ENCODE results near the gene FANCD2.
"Not testable (repeated sequence)": the region's sequence is repeated elsewhere in the genome, so short reads cannot be mapped to it uniquely, and the experiment has no call there.

Gene FANCD2

DNA sequence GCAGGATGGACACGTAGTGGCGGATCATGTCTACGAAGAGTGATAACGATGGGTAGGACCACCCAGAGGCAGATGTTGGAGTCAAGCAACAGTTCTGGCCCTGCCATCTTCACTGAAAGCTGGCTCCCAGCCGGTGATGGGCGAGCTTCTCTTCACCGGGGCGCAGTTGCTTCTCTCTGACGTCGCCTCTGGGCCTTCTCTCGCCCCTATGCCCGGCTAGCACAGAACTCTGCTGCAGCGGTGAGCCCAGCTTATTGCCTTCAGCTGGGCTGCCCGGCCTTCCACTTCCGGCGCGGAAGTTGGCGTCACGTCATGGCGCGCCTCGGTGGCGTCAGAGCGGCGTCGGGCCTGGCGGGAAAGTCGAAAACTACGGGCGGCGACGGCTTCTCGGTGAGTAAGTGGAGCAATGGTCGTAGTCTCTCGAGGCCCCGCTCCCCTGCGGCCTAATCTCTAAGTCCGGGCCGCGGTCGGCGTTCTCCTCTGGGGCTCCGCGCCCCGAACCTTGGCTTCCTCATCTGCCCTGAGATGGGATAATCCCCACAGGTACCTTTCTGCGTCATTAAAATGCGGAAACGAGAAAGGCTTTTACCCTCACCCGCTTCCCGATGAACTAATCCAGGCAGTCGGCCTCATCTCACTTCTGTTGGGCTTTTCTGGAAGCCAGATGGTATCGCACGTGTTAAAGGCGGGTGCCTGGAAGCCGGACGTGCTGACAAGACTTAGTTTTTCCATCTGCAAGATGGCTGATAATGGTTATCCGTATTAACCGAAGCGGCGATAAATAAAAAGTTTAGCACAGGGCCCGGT lies at the start of gene FANCD2:
Gene FANCD2, plus strand, starts transcription at position 354 of the 807 bp plus-strand sequence. CDS start 2,221 bp downstream, outside the sequence.
- DNase-seq (ENCODE audit: low read depth) = peak; percentile 92

DNA sequence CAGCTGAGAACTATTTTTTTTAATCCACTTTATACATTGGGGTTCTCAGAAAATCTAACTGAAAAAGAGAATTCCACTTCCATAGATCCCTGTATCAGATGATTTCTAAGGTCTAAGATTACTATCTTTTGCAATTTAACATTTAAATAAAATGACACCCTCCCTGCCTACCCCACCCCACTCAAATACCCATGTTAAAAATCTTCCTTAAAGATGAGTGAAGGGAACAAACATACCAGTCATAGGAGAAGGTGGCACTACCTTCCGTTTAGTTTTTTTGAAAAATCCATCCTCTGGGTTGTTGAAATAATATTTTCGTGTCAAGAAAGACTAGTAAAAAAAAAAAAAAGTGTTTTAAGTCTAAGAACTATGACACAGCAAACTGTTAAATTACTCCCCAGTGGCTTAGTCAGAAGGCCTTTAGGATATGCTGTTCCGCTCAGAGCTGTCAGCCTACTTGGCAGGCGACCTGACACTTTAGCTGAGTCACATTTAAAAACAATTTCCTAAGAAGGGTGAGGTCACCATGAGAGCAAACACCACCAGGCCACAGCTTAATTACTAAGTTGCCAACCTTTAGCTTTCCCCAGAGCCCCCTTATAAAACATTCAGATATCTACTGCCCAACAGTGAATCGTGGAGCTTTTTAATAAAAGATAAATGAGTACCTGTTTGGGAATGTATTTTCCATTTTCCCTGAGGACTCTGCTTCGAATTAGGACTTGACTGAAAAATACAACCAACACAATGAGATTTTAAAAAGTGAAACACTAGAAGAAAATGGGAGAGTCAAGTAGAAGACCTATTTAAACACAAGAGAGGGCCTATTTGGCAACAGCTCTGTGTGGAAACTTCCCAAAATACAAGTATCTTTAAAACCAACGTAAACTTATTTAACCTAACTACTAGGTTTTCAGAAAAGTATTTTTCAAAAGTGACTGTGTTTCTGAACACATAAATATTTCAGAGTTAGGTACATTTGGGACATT lies 49.2 kb upstream of the FANCD2 start:
- no peak for DNase-seq (ENCODE audit: low read depth)

DNA sequence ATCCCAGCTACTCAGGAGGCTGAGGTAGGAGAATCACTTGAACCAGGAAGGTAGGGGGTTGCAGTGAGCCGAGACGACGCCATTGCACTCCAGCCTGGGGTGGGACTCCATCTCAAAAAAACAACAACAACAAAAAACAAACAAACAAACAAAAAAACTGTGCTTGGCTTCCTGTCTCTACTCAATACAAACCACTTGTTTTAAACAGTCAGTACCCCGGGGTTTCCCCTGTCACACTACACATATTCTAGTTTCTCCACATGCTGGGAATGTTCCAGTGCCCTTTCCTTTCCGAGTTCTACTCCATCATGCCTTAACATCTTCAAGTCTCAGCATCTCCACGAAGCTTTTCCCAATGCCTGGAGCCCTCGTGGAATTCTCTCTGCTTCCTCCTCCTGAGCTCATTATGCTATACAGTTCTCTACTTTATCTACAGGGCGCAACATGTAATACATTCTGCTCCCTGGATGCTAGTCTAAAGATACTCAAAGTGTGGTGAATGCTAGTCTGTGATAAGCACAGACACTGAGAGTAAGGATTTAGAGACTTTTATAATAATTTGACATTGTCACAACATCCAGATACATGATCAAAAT lies 47.4 kb upstream of the FANCD2 start:
- DNase-seq (ENCODE audit: low read depth) = no peak

DNA sequence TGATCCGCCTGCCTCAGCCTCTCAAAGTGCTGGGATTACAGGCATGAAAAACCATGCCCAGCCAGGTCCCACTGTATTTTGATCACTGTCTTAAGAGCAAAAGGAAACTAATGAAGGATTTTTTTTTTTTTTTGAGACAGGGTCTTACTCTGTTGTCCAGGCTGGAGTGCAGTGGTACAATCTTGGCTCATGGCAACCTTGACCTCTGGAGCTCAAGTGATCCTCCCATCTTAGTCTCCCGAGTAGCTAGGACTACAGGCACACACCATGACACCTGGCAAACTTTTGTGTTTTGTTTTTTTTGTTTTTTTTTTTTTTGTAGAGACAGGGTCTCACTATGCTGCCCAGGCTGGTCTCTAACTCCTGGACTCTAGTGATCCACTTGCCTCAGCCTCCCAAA lies 46.0 kb upstream of the FANCD2 start:
- DNase-seq (ENCODE audit: low read depth) = no peak

DNA sequence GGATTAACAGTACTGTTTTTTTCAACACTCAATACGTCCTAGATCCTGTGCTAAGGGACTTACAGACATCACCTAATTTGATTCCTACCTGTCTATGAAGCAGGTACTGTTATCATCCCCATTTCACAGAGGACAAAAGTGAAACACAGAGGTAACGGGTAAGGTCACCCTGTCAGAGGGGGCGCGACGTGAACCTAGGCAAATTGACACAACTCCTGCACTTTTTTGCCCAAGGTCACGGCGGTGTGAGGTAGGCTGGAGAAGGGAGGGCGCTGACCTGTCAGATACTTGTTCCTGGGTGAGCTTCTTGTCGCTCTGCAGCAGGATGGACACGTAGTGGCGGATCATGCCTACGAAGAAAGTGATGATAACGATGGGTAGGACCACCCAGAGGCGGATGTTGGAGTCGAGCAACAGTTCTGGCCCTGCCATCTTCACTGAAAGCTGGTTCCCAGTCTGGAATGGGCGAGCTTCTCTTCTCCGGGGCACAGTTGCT lies 40.0 kb upstream of the FANCD2 start:
- DNase-seq (ENCODE audit: low read depth) = no peak

- DNase-seq (ENCODE audit: low read depth) = no peak
Measured at GRCh38 chr3:9994086-9994844, 32.0 kb upstream of the FANCD2 start.

DNA sequence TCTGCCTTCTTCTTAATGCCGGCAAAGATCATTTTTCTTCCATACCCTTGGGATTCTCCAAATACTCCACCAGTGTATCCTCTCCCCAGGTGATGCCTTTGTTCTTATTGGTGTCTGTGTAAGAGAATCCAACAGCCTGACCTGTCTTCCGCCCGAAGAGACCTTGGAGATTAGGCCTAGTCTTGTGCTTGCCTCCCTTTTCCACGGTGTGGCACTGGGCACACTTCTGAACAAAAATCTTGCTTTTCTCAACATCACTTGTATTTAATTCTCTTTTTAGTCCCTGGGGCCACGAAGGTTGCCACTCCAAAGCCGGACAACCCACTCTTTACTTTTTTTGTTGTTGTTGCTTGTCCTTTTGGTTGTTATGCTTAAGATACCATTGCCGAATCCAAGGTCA lies 25.6 kb upstream of the FANCD2 start:
- no peak for DNase-seq (ENCODE audit: low read depth)

- no peak for DNase-seq (ENCODE audit: low read depth)
Measured at GRCh38 chr3:10002951-10003350, 23.3 kb upstream of the FANCD2 start.

DNA sequence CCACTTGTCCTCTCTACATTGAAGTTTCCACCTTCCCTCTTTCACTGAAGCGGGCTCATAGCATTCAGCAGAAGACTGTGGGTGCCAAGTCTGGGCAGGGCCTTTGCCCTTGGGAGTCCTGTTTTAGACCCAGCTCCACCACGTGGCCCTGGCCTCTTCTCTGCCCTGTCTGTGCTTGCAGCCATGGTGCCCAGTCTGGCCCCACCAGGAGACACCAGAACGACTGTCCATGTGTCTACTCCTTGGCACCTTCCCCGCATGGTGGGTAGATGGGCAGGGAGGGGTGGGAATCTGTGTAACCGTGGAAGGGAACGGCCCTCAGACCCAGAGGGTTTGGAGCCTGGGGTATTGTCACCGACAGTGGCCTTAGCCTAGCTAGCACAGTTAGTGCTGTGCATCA lies 21.7 kb upstream of the FANCD2 start:
- DNase-seq (ENCODE audit: low read depth) = no peak

DNA sequence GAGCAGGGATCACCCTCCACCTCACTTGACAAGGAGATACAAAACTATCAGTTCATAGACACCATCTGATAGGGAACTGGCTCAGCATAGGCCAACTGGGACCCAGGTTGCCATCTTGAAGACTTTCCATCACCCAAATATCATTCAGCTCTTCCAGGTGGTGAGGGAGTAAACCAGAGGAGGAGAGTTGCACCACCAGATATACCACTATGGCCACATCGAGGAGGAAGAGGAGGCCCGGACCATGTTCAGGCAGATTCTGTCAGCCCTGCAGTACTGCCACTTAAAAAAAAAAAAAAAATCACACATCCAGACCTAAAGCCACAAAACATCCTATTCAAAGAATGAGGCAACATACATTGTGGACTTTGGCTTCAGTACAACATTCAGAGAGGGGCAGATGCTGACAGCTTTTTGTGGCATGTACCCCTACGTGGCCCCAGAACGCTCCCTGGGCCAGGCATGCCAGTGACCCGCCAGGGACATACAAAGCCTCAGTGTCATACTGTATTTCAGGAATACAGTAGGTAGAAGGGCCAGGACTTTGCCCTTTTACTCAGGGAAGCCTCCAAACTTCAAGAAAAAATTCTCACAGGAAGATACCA lies 21.2 kb upstream of the FANCD2 start:
- no peak for DNase-seq (ENCODE audit: low read depth)

DNA sequence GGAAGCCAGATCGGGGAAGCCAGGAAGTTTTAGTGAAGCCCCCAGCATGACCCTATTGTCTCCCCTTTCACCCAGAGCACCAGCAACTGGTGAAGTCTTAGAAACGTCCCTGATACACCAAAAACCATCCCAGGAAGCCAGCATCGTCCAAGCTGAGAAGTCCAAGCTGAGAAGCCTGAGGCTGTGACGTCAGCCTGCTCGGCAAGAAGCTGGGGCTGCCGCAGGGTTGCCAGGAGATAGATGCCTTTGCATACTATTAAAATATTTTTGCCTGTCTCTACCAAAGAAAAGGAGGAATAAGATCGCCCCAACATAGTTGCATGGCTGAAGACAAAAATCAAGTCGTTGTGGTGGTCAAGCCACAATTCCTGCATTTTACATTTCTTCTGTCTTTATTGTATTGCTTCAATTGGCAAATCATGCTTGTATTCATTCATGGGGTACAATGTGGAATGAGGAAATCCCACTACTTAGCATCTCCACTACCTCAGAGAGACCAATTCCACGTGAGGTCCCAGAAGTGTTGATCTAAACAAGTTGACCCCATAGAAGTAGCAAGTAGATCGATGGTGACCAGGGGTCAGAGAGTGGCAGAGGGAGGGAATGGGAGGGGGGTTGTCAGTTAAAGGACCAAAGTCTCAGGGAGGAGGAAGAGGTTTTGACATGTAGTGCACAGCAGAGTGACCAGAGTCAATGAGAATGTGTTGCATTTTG lies 20.0 kb upstream of the FANCD2 start:
- no peak for DNase-seq (ENCODE audit: low read depth)

DNA sequence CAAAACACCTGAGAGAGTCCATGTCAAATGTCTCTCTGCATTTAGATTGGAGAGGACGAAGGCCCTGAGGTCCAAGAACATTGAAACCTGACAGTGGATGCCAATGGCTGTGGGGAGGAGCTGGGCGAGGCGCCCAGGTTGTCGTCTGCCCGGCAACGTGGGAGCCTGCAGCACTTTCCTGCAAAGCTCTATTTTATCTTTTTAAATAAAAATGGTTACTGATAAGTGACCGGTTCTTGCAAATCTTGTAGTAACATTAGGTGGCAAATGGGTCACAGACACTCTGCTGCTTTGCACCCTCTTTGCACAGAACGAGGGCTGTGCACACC lies 19.5 kb upstream of the FANCD2 start:
- DNase-seq (ENCODE audit: low read depth) = no peak

DNA sequence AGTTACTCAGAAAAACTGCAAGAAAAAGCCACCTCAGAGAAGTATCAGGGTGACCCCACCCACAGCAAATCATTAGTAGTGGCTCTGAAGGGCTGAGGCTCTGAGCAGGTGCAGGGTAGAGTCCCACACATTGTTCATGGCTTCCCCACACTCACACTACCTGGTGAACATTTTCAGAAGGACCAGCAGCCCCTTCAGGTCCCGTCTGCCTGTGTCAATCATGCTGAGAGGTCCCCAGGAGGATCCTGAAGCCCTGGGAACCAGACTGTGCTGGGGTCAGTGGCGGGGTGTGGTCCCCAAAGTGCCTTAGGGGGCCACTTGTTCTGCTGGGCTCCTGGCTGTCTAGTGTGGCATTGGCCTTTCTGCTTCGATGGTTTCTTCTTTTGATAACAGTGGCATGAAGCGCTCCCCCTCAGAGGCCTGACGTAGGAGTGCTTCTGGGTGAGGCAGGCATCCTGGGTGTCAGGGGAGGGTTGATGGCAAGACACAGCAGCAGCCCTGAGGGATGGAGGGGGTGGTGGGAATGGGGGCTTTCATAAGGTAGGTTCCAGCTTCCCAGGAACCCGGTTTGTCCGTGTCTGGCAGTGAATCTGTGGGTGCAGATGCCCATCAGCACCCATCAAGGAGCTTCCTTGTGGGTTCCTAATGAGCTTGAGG lies 19.0 kb upstream of the FANCD2 start:
- no peak for DNase-seq (ENCODE audit: low read depth)

DNA sequence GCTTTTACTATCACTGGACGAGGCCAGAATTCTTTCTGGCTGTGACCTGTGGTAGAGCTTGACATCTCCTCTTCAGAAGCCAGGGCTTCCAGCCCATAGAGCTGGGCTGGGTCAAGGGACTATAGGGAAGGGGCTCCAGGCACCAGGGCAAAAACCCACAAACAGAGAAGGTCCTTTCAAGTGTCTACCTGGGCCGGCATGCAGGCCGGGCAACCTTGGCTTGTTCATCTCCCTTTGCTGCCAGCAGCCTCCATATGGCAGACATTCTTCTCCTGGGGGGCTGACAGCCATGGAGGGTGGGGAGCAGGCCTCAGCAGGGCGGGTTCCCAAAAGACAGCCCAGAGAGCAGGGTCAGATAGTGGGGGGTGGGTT lies 18.0 kb upstream of the FANCD2 start:
- DNase-seq (ENCODE audit: low read depth) = not testable (repeated sequence)

- peak; percentile 57 for DNase-seq (ENCODE audit: low read depth)
Measured at GRCh38 chr3:10008588-10009344, 17.5 kb upstream of the FANCD2 start.

DNA sequence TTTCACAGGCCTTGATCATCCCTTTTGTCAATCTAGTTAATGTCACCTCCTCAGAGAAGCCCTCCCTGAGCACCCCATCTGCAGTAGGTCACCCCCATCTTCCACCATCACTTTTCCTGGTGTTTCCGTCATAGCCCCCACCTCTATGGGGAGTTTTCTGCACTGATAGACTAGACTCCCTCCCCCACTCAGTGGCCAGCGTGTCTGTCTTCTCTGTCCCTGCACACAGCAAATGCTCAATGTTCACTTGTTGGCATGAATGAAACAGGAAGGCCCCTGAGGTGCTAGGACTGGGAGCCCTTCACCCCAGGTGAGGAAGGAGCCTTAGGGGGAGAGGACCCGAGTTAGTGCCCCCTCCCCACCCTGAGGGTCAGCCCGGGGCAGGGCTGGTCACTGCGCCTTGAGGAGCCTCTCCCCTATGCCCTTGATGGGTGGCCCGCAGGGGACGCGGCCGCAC lies 15.8 kb upstream of the FANCD2 start:
- no peak for DNase-seq (ENCODE audit: low read depth)

- peak; percentile 68 for DNase-seq (ENCODE audit: low read depth)
Measured at GRCh38 chr3:10010878-10011465, 15.3 kb upstream of the FANCD2 start.

DNA sequence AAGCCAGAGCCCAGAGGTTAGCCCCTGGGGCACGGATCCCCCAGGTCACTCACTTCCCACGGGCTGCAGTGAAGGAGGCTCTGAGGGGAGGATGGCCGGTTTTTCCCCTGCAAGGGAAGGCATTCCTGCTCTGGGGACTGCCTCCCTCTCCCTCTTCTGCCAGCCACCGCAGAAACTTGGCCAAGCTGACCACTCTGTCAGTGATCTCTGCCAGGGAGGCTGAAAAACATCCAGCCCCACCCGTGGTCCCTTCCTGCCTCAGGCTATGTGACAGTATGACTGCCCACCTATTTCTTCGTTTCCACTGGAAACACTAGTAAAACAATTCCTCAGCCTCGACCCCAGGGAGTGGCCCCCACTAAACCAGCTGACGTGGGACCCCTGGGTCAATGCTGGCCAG lies 14.6 kb upstream of the FANCD2 start:
- no peak for DNase-seq (ENCODE audit: low read depth)

DNA sequence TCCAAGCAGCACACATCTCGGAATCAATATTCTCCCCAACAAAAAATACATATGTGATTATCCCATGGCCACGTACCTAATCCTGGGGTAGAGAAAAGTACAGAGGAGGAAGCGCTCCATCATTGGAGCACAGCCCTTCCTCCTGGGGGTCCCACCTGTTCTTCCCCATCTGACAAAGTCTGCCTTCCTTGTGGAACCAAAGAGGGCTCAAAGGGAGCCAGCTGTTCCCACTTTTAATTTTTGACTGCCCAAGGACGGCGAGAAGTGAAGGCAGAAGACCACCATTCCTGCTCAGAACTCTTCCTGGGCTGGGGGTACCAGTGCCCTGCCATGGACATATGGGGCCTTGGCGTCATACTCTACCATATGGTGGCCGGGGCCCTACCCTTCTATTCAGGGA lies 14.1 kb upstream of the FANCD2 start:
- DNase-seq (ENCODE audit: low read depth) = no peak

All from stimulated activated CD8-positive, alpha-beta memory T cell treated with anti-CD3 and anti-CD28 coated beads, Interleukin-7, amount 100 ng/mL, for 24 hours (primary cell).